Upper lobe of left lung (tissue), 4 donors: ENCODE results near the gene IFNA7.

Experiments
- POLR2A ChIP-seq, 4 donors: fragments of 450-650 bp; IDR thresholded peaks; one replicate each; pipeline ENCODE4 v1.5.1; 2016 to 2017; ENCODE audit warnings: antibody characterized with exemption in 4 of 4, mild to moderate bottlenecking in 2 of 4
- POLR2AphosphoS5 ChIP-seq, 2 donors: sonication (generic); formaldehyde crosslinking; IDR thresholded peaks; one replicate each; pipeline ENCODE4 v1.5.1; 2017; ENCODE audit warnings: antibody characterized with exemption in 2 of 2

GRCh38 chr9:21165516-21165915, 36.5 kb downstream of the IFNA7 start:
- no peak for TF ChIP-seq POLR2A (IDR thresholded peaks at IDR 0.05)
- no peak for TF ChIP-seq POLR2AphosphoS5 (IDR thresholded peaks at IDR 0.05)
